ENCODE results near the gene TSPAN9. TPM values are rescaled to one million over a fixed set of nuclear protein-coding genes. Genes with fewer than 3 reads are reported as not detected.

TSPAN9 gene
- total RNA-seq, 1 donor, result 13.0 TPM

- no peaks in the 10 kb centered on the region for H3K79me2 ChIP-seq (ENCODE audit: insufficient read depth, low read length)
Observed at GRCh38 chr12:3207858-3208257, 130.7 kb downstream of the TSPAN9 start.

GRCh38 chr12:3213188-3213587, 136.0 kb downstream of the TSPAN9 start:
- Histone ChIP-seq H3K9me3 (ENCODE audit: low read depth, low read length) (no peaks in the 10 kb centered on the region), H4K20me1 (ENCODE audit: insufficient read depth, low read length) (peaks cover 2% of the 10 kb centered on the region), H3K27me3 (ENCODE audit: insufficient read depth, low read length) (no peaks in the 10 kb centered on the region), H3K27ac (ENCODE audit: low read depth, low read length) (no peak overlapping the region), H3K4me3 (ENCODE audit: insufficient read depth, low read length) (no peak overlapping the region), H3K79me2 (ENCODE audit: insufficient read depth, low read length) (no peaks in the 10 kb centered on the region), H2AFZ (ENCODE audit: low read length) (no peak overlapping the region), H3K4me1 (ENCODE audit: insufficient read depth, low read length) (peaks cover 14% of the 10 kb centered on the region), H3K4me2 (ENCODE audit: insufficient read depth, low read length) (no peak overlapping the region), H3K36me3 (ENCODE audit: insufficient read depth, low read length) (no peaks in the 10 kb centered on the region)
- TF ChIP-seq CTCF (IDR thresholded peaks at IDR 0.05; ENCODE audit: extremely low read depth, low read depth, low read length), result no peak
- DNase-seq (ENCODE audit: insufficient read length, low spot score, missing footprints), result no peak

More at GRCh38 chr12:3207858-3208257, 130.7 kb downstream of the TSPAN9 start:
- H3K4me2 ChIP-seq (ENCODE audit: insufficient read depth, low read length), result no peak overlapping the region
- no peak overlapping the region for H2AFZ ChIP-seq (ENCODE audit: low read length)
- no peak for DNase-seq (ENCODE audit: insufficient read length, low spot score, missing footprints)
- H3K27me3 ChIP-seq (ENCODE audit: insufficient read depth, low read length), result no peaks in the 10 kb centered on the region
- no peaks in the 10 kb centered on the region for H3K36me3 ChIP-seq (ENCODE audit: insufficient read depth, low read length)
- no peak overlapping the region for H3K27ac ChIP-seq (ENCODE audit: low read depth, low read length)
- H3K4me1 ChIP-seq (ENCODE audit: insufficient read depth, low read length), result no peaks in the 10 kb centered on the region
- H3K4me3 ChIP-seq (ENCODE audit: insufficient read depth, low read length), result no peak overlapping the region
- H4K20me1 ChIP-seq (ENCODE audit: insufficient read depth, low read length), result peaks cover 6% of the 10 kb centered on the region
- TF ChIP-seq CTCF (IDR thresholded peaks at IDR 0.05; ENCODE audit: extremely low read depth, low read depth, low read length), result peak; percentile 15
- H3K9me3 ChIP-seq (ENCODE audit: low read depth, low read length), result no peaks in the 10 kb centered on the region

- no peak for DNase-seq (ENCODE audit: insufficient read length, low spot score, missing footprints)
- H4K20me1 ChIP-seq (ENCODE audit: insufficient read depth, low read length), result peaks cover 2% of the 10 kb centered on the region
- no peak for TF ChIP-seq CTCF (IDR thresholded peaks at IDR 0.05; ENCODE audit: extremely low read depth, low read depth, low read length)
- H3K36me3 ChIP-seq (ENCODE audit: insufficient read depth, low read length), result no peaks in the 10 kb centered on the region
- no peak overlapping the region for H2AFZ ChIP-seq (ENCODE audit: low read length)
- peaks cover 20% of the 10 kb centered on the region for H3K4me1 ChIP-seq (ENCODE audit: insufficient read depth, low read length)
- H3K27ac ChIP-seq (ENCODE audit: low read depth, low read length), result no peak overlapping the region
- no peaks in the 10 kb centered on the region for H3K9me3 ChIP-seq (ENCODE audit: low read depth, low read length)
- no peaks in the 10 kb centered on the region for H3K79me2 ChIP-seq (ENCODE audit: insufficient read depth, low read length)
- no peak overlapping the region for H3K4me2 ChIP-seq (ENCODE audit: insufficient read depth, low read length)
- no peaks in the 10 kb centered on the region for H3K27me3 ChIP-seq (ENCODE audit: insufficient read depth, low read length)
- no peak overlapping the region for H3K4me3 ChIP-seq (ENCODE audit: insufficient read depth, low read length)
Observed at GRCh38 chr12:3213768-3214167, 136.6 kb downstream of the TSPAN9 start.

- no peaks in the 10 kb centered on the region for H3K27me3 ChIP-seq (ENCODE audit: insufficient read depth, low read length)
- DNase-seq (ENCODE audit: insufficient read length, low spot score, missing footprints), result no peak
- H3K79me2 ChIP-seq (ENCODE audit: insufficient read depth, low read length), result no peaks in the 10 kb centered on the region
- H3K9me3 ChIP-seq (ENCODE audit: low read depth, low read length), result no peaks in the 10 kb centered on the region
- H4K20me1 ChIP-seq (ENCODE audit: insufficient read depth, low read length), result no peaks in the 10 kb centered on the region
- H3K4me3 ChIP-seq (ENCODE audit: insufficient read depth, low read length), result no peak overlapping the region
- no peak overlapping the region for H3K4me2 ChIP-seq (ENCODE audit: insufficient read depth, low read length)
- H2AFZ ChIP-seq (ENCODE audit: low read length), result no peak overlapping the region
- TF ChIP-seq CTCF (IDR thresholded peaks at IDR 0.05; ENCODE audit: extremely low read depth, low read depth, low read length), result no peak
- H3K36me3 ChIP-seq (ENCODE audit: insufficient read depth, low read length), result no peaks in the 10 kb centered on the region
- peaks cover 25% of the 10 kb centered on the region for H3K4me1 ChIP-seq (ENCODE audit: insufficient read depth, low read length)
- no peak overlapping the region for H3K27ac ChIP-seq (ENCODE audit: low read depth, low read length)
Observed at GRCh38 chr12:3214526-3215365, 137.6 kb downstream of the TSPAN9 start.

Measured in osteoblast (primary cell).